Central memory CD4-positive, alpha-beta T cell (primary cell): ENCODE results near the gene GTPBP6.
A peak's percentile ranks its signal among the peaks of the same experiment; 100 is the strongest.
"Not testable (repeated sequence)": the region's sequence is repeated elsewhere in the genome, so short reads cannot be mapped to it uniquely, and the experiment has no call there.

Source experiments
- DNase-seq: peaks from one replicate; pipeline ENCODE4 v3.0.0; 2022

The GTPBP6 gene

DNA sequence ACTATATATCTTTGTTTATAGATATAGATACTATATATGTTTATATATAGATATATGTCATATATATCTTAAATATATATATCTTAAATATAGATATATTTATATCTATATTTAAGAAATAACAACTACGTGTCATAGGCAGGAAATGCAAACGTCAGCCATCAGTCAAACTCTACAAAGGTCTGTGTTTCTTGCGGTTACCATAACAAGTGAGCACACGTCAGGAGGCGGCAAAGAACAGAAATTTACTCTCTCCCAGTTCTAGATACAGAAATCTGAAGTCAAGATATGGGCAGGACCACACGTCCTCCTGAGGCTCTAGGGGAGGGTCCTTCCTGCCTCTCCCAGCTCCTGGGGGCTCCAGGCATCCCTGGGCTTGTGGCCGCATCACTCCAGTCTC, 30.9 kb downstream of the GTPBP6 start:
- DNase-seq, result no peak

DNA sequence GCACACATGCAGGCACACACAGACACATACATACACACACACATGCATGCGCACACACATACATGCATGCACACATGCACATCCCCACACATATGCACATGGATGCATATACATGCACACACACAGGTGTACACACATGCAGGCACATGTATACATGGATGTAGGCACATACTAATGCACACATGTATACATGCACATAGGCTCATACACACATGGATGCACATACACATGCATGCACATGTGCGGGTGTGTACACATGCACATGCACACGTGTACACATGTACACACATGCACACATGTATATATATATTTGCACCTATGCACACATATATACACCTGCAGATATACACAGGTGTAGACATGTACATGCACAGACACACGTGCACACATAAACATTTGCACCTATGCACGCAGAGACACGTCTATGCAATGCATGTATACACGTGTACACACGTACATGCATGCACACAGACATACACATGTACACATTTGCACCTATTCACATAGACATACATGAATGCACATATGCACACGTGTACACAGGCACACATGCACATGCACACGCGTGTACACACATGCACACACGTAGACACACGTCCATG, 33.4 kb downstream of the GTPBP6 start:
- no peak for DNase-seq

DNA sequence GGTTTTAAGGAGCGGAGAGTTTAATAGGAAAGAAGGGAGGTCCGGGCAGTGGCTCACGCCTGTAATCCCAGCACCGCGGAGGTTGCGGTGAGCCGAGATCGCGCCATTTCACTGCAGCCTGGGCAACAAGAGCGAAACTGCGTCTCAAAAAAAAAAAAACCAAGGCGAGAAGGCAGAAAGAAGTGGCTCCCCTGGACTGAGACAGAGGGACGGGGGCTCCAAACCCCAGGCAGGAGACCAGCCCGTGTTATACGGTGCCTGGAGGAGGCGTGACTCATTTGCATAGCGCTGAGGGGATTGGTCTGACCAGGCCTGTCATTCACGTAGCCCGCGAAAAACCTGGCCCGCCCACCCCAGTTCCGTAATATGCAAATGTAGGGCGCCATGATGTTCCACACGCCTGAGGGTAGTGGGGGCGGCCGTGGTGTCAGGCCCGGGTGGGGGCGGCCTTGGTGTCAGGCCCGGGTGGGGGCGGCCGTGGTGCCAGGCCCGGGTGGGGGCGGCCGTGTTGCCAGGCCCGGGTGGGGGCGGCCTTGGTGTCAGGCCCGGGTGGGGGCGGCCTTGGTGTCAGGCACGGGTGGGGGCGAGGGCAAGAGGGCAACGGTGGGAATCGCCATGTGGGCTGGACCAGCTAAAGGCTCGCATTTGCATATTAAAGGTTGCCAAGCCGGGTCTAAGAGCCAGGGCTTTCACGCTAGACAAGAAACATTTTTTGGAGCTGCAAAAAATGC, 35.3 kb downstream of the GTPBP6 start:
- peak; percentile 82 for DNase-seq

- not testable (repeated sequence) for DNase-seq
These were observed 36.5 kb downstream of the GTPBP6 start for GRCh38 chrX:282000-282681.

GRCh38 chrX:281166-281999, 37.2 kb downstream of the GTPBP6 start, which contains the start of gene PLCXD1:
Gene PLCXD1, plus strand, starts transcription at chrX:281381. Its CDS starts 2,807 bp downstream, at chrX:284188.
- no peak for DNase-seq

- DNase-seq, result not testable (repeated sequence)
These were observed 37.9 kb downstream of the GTPBP6 start for GRCh38 chrX:280722-281121.

DNA sequence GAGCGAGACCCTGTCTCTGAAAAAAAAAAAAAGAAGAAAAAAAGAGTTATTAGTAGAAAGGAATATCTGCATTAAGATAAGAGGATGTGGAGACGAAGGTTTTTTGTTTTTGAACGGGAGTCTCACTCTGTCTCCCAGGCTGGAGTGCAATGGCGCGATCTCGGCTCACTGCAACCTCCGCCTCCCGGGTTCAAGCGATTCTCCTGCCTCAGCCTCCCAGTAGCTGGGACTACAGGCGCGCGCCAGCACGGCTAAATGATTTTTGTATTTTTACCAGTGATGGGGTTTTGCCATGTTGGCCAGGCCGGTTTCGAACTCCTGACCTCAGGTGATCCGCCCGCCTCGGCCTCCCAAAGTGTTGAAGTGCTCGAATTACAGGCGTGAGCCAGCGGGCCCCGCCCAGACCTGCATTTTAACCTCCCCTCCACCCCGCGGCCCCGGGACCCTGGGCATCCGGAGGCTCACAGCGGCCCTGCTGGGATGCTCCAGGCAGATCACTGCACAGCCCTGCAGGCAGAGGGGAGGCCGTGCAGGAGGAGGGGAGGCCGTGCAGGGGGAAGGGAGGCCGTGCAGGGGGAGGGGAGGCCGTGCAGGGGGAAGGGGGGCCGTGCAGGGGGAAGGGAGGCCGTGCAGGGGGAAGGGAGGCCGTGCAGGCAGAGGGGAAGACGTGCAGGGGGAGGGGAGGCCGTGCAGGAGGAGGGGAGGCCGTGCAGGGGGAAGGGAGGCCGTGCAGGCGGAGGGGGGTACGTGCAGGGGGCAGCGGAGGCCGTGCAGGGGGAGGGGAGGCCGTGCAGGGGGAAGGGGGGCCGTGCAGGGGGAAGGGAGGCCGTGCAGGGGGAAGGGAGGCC, 38.6 kb downstream of the GTPBP6 start:
- DNase-seq, result not testable (repeated sequence)

DNA sequence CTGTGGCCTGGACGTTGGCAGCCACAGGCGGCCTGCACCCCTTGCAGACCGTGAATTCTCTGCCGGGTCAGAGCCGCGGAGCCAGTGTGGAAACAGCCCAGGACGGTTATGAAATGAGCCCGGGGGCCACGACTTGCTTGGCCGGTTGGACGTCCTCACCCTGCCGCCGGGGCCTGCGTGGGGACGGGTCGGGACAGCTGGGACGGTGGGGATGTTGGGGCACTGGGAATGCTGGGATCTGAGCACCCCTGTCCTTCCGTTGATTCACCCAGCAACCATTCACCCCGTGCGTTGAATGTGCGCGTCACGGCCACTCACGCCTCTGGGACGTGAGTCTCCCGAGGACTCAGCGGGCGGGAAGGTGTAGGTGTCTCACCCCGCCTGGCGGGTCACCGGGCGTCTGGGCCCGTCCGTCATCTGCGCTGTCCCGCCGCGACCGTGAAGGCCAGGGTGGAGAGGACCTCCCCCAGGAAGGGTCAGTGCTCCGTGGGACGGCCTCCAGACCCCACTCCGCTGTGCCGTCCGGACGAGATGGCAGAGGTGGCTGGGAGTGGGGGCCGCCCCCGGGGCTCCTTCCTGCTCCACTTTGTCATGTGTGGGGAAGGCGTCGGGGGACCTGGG, 41.9 kb downstream of the GTPBP6 start:
- DNase-seq, result no peak

DNA sequence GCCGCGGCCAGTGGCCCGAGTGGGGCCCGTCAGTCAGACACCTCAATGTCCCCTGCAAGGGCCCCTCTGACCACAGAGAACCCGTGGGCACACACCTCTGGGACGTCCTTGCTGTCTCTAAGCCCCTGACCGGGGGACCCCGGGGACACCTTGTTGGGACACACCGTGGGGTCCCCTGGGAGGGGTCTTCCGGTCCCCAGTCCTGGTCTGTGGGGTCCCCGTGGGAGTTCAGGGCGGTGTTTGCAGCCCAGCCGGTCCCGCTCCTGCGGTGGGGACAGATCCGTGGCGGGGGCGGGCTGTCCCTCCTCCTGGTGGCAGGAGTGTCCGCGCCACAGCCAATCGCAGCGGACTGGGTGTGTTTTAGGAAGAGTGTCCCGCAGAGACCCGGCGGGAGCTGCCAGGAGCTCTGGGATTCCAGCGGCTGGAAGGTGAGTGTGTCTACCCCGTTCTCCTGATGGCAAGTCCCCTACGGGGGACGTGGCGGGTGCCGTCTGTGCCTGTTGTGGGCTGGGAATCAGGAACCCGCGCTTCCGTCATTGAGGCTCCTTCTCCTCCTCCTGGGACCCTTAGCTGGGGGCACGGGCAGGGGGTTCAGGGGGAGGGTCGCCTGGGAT, 42.5 kb downstream of the GTPBP6 start:
- DNase-seq, result peak; percentile 25

DNA sequence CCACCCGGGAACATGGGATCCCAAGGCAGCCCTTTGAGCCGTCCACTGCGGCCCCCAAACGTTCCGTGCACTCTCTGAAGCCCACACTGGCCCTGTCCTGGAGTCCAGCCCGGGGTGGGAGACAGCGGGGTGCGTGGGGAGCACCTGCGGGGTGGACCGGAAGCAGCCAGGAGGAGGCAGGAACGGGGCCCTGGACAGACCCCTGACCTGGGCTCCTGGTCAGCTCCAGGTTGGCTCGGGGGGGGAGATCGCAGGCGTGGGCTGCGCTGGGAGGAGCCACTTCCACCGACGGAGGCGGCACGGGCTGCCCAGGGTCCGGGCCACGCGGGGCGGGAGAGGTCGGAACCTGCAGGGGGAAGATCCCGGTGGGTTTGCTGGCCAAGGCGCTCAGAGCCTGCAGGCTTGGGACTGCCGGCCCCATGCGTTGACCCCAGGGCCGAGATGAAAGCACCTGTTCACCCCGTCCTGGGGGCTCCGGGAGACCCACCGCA, 43.1 kb downstream of the GTPBP6 start:
- DNase-seq, result no peak

DNA sequence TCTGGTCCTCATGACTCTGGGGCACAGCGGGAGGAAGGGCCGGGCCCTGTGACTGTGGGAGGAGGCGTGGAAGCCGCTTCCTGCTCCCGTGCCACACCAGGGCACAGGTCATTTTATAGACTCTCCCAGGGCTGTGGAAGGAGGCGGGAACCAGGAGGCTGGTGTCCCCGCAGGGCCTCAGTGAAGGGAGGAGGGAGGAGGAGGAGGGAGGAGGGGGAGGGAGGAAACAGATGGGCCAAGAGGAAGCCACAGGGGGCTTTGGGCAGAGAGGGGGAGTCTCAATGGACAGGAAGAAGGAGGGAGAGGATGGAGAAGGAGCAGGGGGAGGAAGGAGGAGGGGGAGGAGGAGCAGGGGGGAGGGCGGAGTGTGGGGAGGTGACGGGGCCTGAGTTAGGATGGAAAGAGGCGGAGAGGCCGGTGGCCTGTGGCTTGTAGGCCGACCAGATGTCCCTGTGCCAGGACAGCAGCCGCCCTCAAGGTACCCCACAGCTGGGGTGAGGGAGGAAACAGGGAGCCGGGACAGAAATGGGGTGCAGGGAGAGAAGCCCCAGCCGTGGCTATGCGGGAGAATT, 43.6 kb downstream of the GTPBP6 start:
- DNase-seq, result no peak

GRCh38 chrX:270848-271367, 47.7 kb downstream of the GTPBP6 start:
- no peak for DNase-seq

GRCh38 chrX:267771-268261, 50.8 kb downstream of the GTPBP6 start:
- DNase-seq, result no peak

GRCh38 chrX:265502-265901, 53.1 kb downstream of the GTPBP6 start:
- no peak for DNase-seq

- DNase-seq, result no peak
These were observed 53.8 kb downstream of the GTPBP6 start for GRCh38 chrX:264634-265455.

- DNase-seq, result not testable (repeated sequence)
These were observed 54.6 kb downstream of the GTPBP6 start for GRCh38 chrX:264006-264405.

DNA sequence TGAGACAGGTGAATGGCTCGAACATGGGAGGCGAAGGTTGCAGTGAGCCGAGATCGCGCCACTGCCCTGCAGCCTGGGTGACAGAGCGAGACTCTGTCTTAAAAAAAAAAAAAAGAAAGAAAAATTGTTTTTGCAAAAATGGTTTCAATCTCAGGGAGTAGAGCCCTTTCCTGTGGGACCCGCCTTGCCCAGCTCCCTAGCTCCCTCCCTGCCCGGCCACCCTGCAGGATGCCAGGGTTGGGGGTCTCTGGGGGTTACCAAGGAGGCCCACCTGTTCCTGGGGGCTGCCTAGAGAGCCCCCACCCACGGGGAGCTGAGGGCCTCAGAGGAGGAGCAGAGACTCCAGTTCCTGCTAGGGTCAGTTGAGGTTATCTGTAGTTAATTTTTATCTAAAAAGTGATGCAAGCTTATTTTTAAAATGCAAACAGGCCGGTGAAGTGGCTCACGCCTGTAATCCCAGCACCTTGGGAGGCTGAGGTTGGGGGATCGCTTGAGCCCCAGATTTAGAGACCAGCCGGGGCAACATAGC, 56.2 kb downstream of the GTPBP6 start:
- no peak for DNase-seq

DNA sequence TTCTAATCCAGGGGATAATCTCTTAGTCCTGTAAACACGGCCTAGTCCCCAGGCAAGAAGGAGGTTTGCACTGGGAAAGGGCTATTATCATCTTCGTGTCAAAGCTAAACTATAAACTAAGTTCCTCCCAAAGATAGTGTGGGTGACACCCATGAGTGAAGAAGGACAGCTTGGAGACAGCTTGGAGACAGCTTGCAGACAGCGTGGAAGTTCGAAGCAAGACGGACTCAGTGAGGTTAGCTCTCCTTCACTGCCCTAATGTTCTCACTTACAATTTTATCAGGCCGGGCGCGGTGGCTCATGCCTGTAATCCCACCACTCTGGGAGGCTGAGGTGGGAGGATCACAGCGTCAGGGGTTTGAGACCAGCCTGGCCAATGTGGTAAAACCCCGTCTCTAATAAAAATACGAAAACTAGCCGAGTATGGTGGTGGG, 56.7 kb downstream of the GTPBP6 start:
- DNase-seq, result no peak
